ENCODE measurements around the gene LRP5.

- no peak for TF ChIP-seq POLR2A (IDR thresholded peaks at IDR 0.05)
- no peak for TF ChIP-seq CTCF (IDR thresholded peaks at IDR 0.05)
Measured at GRCh38 chr11:68370211-68371111, 58.1 kb downstream of the LRP5 start.
